HCEC 1CT (cell line): ENCODE results near the gene AP5B1.
"Not testable (repeated sequence)": the region's sequence is repeated elsewhere in the genome, so short reads cannot be mapped to it uniquely, and the experiment has no call there.

Experiments
- DNase-seq: peaks from one replicate; pipeline ENCODE4 v3.0.0-alpha.2; 2017

Gene AP5B1

GRCh38 chr11:65762169-65762568 lies 18.6 kb downstream of the AP5B1 start:
- not testable (repeated sequence) for DNase-seq

- no peak for DNase-seq
Measured at GRCh38 chr11:65745049-65745448, 35.7 kb downstream of the AP5B1 start.

GRCh38 chr11:65744699-65745042 lies 36.1 kb downstream of the AP5B1 start:
- DNase-seq: no peak

GRCh38 chr11:65744026-65744698 lies 36.6 kb downstream of the AP5B1 start:
- DNase-seq: peak; percentile 42

- no peak for DNase-seq
Measured at GRCh38 chr11:65743681-65744025, 37.1 kb downstream of the AP5B1 start.

GRCh38 chr11:65742353-65742752 lies 38.4 kb downstream of the AP5B1 start:
- no peak for DNase-seq

GRCh38 chr11:65741185-65741584 lies 39.6 kb downstream of the AP5B1 start:
- no peak for DNase-seq

GRCh38 chr11:65739022-65739421 lies 41.8 kb downstream of the AP5B1 start:
- DNase-seq: no peak

- DNase-seq: no peak
Measured at GRCh38 chr11:65736810-65737209, 44.0 kb downstream of the AP5B1 start.

GRCh38 chr11:65735111-65735510 lies 45.7 kb downstream of the AP5B1 start:
- not testable (repeated sequence) for DNase-seq

- no peak for DNase-seq
Measured at GRCh38 chr11:65730461-65730860, 50.3 kb downstream of the AP5B1 start.

GRCh38 chr11:65727865-65728264 lies 52.9 kb downstream of the AP5B1 start:
- no peak for DNase-seq

- no peak for DNase-seq
Measured at GRCh38 chr11:65726660-65727059, 54.1 kb downstream of the AP5B1 start.
